Measurements from ENCODE around the gene NPNT. TPM values are rescaled to one million over a fixed set of nuclear protein-coding genes. Genes with fewer than 3 reads are reported as not detected.
A peak's percentile ranks its signal among the peaks of the same experiment; 100 is the strongest.

NPNT gene
- total RNA-seq, 1 donor = not detected

DNA sequence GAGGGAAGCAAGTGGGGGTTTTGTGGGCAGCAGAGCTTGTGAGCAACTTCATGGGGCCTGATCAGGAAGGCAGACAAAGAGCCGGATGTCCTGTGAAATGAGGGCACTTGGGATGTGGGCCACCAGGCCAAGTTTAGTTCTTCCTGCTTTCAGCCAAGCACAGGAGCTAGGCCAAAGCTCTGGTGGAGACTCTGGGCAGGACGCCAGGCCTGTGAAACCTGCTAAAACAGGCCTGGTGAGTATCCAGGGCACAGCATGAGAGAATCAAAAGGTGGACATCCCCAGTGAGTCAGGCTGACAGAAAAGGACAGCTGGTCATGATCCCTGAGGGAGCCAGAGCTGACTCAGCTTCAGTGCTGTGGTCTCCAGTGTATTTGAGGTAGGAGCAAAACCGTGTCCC is 95.7 kb downstream of the NPNT start:
- TF ChIP-seq, protein P1, sequence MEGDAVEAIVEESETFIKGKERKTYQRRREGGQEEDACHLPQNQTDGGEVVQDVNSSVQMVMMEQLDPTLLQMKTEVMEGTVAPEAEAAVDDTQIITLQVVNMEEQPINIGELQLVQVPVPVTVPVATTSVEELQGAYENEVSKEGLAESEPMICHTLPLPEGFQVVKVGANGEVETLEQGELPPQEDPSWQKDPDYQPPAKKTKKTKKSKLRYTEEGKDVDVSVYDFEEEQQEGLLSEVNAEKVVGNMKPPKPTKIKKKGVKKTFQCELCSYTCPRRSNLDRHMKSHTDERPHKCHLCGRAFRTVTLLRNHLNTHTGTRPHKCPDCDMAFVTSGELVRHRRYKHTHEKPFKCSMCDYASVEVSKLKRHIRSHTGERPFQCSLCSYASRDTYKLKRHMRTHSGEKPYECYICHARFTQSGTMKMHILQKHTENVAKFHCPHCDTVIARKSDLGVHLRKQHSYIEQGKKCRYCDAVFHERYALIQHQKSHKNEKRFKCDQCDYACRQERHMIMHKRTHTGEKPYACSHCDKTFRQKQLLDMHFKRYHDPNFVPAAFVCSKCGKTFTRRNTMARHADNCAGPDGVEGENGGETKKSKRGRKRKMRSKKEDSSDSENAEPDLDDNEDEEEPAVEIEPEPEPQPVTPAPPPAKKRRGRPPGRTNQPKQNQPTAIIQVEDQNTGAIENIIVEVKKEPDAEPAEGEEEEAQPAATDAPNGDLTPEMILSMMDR (IDR thresholded peaks at IDR 0.05; ENCODE audit: insufficient read depth, low read depth, low read length) = no peak
- DNase-seq (ENCODE audit: low read depth) = peak; percentile 48
- no peak overlapping the region for H3K4me3 ChIP-seq (ENCODE audit: low read depth, low read length)

DNA sequence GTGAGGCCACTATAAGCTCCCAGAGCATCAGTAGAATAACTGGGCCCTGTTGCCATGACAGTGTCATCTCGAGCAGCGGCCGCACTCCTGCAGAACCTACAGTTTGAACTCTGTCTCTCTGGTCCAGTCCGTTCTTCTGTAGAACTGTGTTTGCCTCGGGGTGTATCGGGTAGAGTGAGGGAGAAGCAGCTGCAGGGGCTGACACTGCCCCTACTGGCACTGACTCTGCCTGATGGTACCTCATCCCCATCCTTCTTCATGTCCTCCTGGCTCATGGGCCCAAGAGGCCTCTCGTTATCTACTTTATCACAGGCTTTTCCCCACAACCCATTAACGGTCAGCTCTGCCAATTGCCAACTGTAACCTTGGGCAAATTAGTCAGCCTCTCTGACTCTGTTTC is 96.5 kb downstream of the NPNT start:
- H3K4me3 ChIP-seq (ENCODE audit: low read depth, low read length) = no peak overlapping the region
- TF ChIP-seq, protein P1 (IDR thresholded peaks at IDR 0.05; ENCODE audit: insufficient read depth, low read depth, low read length) = no peak
- DNase-seq (ENCODE audit: low read depth) = no peak

DNA sequence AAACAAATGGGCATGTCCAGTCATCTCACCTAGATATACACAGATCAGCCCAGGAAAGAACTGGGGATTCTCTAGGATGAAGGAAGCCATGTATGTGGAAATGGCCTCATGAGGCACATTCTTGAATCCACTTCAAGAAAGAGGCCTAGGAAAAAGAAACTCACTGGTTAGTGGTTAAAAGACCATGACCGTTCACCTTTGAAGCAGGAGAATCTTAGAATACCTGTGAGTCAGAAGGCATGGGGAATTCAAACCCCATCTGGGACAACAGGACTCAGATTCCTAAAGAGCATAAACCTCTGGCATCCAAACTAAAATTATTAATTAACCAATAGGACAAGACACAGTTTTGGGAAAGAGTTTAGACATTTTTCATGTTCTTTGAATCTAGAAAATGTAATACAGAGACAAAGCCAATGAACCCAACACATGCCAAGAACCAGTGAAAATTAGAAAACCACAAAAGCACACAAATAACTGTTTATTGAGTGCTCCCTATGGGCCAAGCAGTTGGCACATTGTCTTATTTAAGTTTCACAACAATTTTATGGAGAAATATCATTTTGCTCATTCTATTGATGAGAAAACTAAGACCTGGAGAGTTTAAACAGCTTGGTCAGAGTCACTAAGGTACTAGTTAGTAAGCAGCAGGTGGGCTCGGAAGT is 97.5 kb downstream of the NPNT start:
- H3K4me3 ChIP-seq (ENCODE audit: low read depth, low read length) = no peak overlapping the region
- TF ChIP-seq, protein P1 (IDR thresholded peaks at IDR 0.05; ENCODE audit: insufficient read depth, low read depth, low read length) = no peak
- no peak for DNase-seq (ENCODE audit: low read depth)

DNA sequence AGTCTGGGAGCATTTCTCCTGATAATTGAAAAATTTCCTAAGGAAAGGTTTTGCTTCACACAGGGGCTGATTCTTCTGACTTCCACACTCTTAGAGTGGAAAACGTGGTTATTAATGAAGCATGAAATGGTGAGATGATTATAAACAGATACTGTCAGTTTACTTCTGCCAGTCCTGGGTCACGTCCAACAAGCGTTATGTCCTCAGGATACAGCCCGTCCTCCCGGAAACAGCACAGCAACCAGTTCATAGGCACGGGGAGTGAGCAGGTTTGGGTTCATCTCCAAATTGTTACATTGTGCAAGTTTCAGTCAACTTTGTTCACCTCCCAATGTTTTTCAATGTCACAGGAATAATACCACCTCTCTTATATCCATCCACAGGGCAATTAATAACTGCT is 98.8 kb downstream of the NPNT start:
- TF ChIP-seq, protein P1 (IDR thresholded peaks at IDR 0.05; ENCODE audit: insufficient read depth, low read depth, low read length) = no peak
- no peak for DNase-seq (ENCODE audit: low read depth)
- no peak overlapping the region for H3K4me3 ChIP-seq (ENCODE audit: low read depth, low read length)

DNA sequence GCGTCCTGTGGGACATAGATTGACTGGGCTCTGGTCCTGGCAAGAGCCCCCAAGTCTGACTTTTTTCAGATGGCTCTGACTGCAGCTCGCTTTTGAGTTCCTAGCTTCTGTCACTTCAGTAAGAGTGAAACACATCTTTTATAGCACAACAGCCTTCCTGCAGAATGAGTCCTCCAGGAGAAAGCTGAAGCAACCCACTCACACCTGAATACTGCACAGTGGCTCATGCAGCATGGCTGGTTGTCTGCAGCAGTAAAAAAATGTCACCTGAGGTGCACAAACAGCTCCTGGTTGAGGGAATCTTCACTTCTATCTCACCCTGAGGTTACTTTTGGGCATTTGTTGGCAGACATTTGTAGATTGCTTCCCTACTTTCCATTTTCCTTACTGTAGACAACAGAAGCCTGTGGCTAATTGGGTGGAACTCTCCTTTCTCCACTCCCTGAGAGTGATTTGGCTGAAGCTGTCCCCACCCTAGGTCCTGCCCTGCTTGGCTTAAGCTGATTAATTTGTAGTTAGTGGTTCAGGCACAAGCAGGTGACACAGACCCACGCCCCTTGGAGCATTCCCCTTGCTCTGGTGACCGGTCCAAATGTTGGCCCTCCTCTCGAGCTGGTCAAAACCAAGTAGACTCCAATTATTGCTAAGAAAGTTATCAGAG is 99.7 kb downstream of the NPNT start:
- TF ChIP-seq, protein P1 (IDR thresholded peaks at IDR 0.05; ENCODE audit: insufficient read depth, low read depth, low read length) = no peak
- H3K4me3 ChIP-seq (ENCODE audit: low read depth, low read length) = no peak overlapping the region
- no peak for DNase-seq (ENCODE audit: low read depth)

DNA sequence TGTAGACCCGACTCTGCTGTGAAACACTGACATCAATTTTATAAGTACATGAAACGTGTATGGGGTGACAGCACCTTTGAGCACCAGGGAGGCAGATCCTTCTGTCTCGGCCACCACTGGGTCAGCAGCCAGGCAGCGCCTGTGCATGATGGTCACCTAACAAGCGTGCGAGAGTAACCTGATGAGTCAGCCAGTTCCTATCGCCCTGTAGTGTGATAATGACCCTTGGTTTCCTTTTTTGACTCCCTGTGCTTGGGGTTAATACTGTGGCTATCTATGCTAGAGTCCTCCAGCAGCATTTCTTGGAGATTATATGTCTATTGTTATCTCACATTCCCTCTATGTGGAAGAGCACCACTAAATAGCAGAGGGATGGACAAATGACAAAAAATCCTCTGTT is 101.6 kb downstream of the NPNT start:
- TF ChIP-seq, protein P1 (IDR thresholded peaks at IDR 0.05; ENCODE audit: insufficient read depth, low read depth, low read length) = no peak
- no peak for DNase-seq (ENCODE audit: low read depth)
- no peak overlapping the region for H3K4me3 ChIP-seq (ENCODE audit: low read depth, low read length)

Data from fibroblast of villous mesenchyme (primary cell).